Panc1 (cell line): ENCODE measurements around the gene KNSTRN. TPM values are rescaled to one million over a fixed set of nuclear protein-coding genes. Genes with fewer than 3 reads are reported as not detected.

Source experiments
- ATAC-seq: fragments of 200-7000 bp; cut with Tn5 transposase; 2 replicates; pipeline ENCODE4 v1.9.1; 2020; ENCODE audit warnings: mild to moderate bottlenecking, moderate library complexity
- BruUV-seq: library from RNA; stranded (reverse); fragments of 400-500 nt; replicated peaks from 2 replicates; lab custom pipeline; 2021; lab: Mats Ljungman, UMichigan
- CTCF ChIA-PET: fragments of 300-600 bp; sonication (Branson Sonifier 250); formaldehyde crosslinking; loops from one replicate; lab custom pipeline; 2022; ENCODE audit warnings: antibody characterized with exemption; lab: Charles Lee
- POLR2A ChIA-PET: fragments of 300-600 bp; sonication (Branson Sonifier 250); formaldehyde crosslinking; loops from one replicate; lab custom pipeline; 2022; ENCODE audit warnings: antibody characterized with exemption; lab: Charles Lee
- DNase-seq: peaks from one replicate; pipeline ENCODE4 v3.0.0-alpha.2; 2010; ENCODE audit warnings: low read depth, low spot score
- H3K27ac ChIP-seq: 2 replicates; pipeline ENCODE4 v1.5.1; 2011; ENCODE audit warnings: mild to moderate bottlenecking, low read length, inconsistent platforms
- H3K27me3 ChIP-seq: fragments of 200-500 bp; sonication (Bioruptor generic); 2 replicates; pipeline ENCODE4 v1.6.0; 2014; ENCODE audit warnings: low read length, inconsistent platforms; ENCODE audit not compliant: control insufficient read depth, insufficient read depth
- H3K36me3 ChIP-seq: fragments of 200-500 bp; sonication (Bioruptor generic); 2 replicates; pipeline ENCODE4 v1.5.1; 2014; ENCODE audit warnings: inconsistent platforms, mild to moderate bottlenecking, low read length, moderate library complexity; ENCODE audit not compliant: control insufficient read depth, insufficient read depth
- H3K4me1 ChIP-seq: 2 replicates; pipeline ENCODE4 v1.5.1; 2011; ENCODE audit warnings: inconsistent platforms, mild to moderate bottlenecking, low read length, moderate library complexity; ENCODE audit not compliant: control insufficient read depth, insufficient read depth
- H3K4me3 ChIP-seq, 2 experiments: 2 replicates each; pipeline ENCODE4 v1.5.1; 2011 to 2012; ENCODE audit warnings: low read depth in 2 of 2, low read length in 2 of 2, mild to moderate bottlenecking in 2 of 2, inconsistent platforms in 1 of 2, moderate library complexity in 1 of 2
- H3K9me3 ChIP-seq: fragments of 200-500 bp; sonication (Bioruptor generic); 2 replicates; pipeline ENCODE4 v1.5.1; 2014; ENCODE audit warnings: low read depth, mild to moderate bottlenecking, inconsistent platforms, low read length, moderate library complexity; ENCODE audit not compliant: control insufficient read depth, insufficient read depth
- CTCF ChIP-seq: fragments of 450-650 bp; IDR thresholded peaks from 2 replicates; pipeline ENCODE4 v1.5.1; 2017; ENCODE audit warnings: mild to moderate bottlenecking
- POLR2AphosphoS5 ChIP-seq: IDR thresholded peaks from 2 replicates; pipeline ENCODE4 v1.6.1; 2012; ENCODE audit warnings: mild to moderate bottlenecking, low read depth, low read length, moderate library complexity
- REST ChIP-seq, 2 experiments: IDR thresholded peaks; 2 replicates each; pipeline ENCODE4 v1.6.1; 2011 to 2012; ENCODE audit warnings: low read depth in 2 of 2, control low read depth in 1 of 2, low read length in 1 of 2, mild to moderate bottlenecking in 1 of 2, moderate library complexity in 1 of 2; ENCODE audit not compliant: insufficient read depth in 1 of 2
- SIN3A ChIP-seq: IDR thresholded peaks from 2 replicates; pipeline ENCODE4 v1.6.1; 2012; ENCODE audit warnings: low read depth, mild to moderate bottlenecking, low read length, moderate library complexity, borderline replicate concordance; ENCODE audit not compliant: insufficient read depth
- TCF7L2 ChIP-seq: IDR thresholded peaks from 2 replicates; pipeline ENCODE4 v1.6.1; 2011; ENCODE audit warnings: mild to moderate bottlenecking, low read depth, low read length, inconsistent platforms
- in situ Hi-C: cut with HindIII; loops from 2 replicates; pipeline ENCODE4 v1.10.0; 2016; ENCODE audit warnings: low sequenced_read_pairs, low pct_unique_long_range_greater_than_20kb
- intact Hi-C: fragments of 100-400 bp; cut with micrococcal nuclease; formaldehyde crosslinking; loops from one replicate; pipeline ENCODE4 v1.10.0; 2022; ENCODE audit not compliant: unreplicated experiment
- total RNA-seq: library from RNA; stranded (reverse); gene quantifications from one replicate; pipeline ENCODE4 v1.2.1, GENCODE V29; 2021; ENCODE audit not compliant: unreplicated experiment

KNSTRN gene
- total RNA-seq, 1 experiment from 2014 or later, result 74.6 TPM

DNA sequence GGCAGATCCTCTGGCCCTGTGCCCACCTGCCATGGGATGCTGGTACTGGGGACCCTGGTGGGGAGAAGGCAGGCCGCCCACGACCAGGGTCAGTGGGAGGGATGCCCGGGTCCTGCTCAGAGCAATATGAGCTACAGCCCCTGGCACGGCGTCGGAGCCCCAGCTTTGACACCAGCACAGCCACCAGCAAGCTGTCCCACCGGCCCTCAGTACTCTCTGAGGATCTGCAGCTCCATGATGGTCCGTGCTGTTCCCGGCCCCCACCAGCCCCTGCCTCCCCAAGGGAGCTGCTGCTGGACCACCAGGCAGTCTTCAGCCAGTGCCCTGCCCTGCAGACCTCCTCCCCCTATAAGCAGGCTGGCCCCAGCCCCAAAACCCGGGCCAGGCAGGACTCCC lies 13.0 kb upstream of the KNSTRN start:
- POLR2A ChIA-PET, result no interaction called here
- Histone ChIP-seq H3K9me3 (no peaks in the 10 kb centered on the region), H3K4me3 (no peak overlapping the region), H3K36me3 (no peaks in the 10 kb centered on the region), H3K27me3 (no peaks in the 10 kb centered on the region), H3K4me1 (no peaks in the 10 kb centered on the region), H3K27ac (no peak overlapping the region)
- ATAC-seq (no peak), DNase-seq (no peak)
- intact Hi-C loops (no loop called here), in situ Hi-C loops (no loop called here)
- TF ChIP-seq REST (IDR thresholded peaks at IDR 0.05; ENCODE audit: insufficient read depth in 1 of 2, low read depth in 2 of 2, low read length in 1 of 2), result no peak
- no peak for TF ChIP-seq POLR2AphosphoS5
- no peak for TF ChIP-seq TCF7L2
- TF ChIP-seq SIN3A, result no peak
- no peak for TF ChIP-seq CTCF
- CTCF ChIA-PET, result interaction anchor here (0.6 to 1.8 kb wide), 3 partner anchors 30 to 662 kb away, joined by 3 to 5 read pairs (median 3); no protein-coding TSS in a partner anchor
- no TSS peak for BruUV-seq

DNA sequence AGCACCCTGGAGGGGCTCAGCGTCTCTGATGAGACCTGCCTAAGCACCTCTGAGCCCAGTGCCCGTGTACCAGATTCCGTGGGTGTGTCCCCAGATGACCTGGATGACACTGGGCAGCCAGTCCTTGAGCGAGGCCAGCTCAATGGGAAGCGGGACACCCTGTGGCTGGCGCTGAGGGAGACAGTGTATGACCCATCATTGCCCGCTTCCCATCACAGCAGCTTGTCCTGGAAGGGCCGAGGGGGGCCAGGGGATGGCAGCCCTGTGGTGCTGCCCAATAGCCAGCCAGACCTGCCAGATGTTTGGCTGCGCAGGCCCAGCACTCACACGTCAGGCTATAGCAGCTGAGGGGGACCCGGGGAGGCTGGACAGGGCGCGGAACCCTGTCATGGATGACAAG lies 12.6 kb upstream of the KNSTRN start:
- ChIA-PET CTCF (interaction anchor here (1.8 kb wide), 1 partner anchor 30 kb away, joined by 5 read pairs; no protein-coding TSS in a partner anchor), POLR2A (no interaction called here)
- Histone ChIP-seq H3K4me3 (no peak overlapping the region), H3K36me3 (no peaks in the 10 kb centered on the region), H3K4me1 (no peaks in the 10 kb centered on the region), H3K27ac (no peak overlapping the region), H3K9me3 (no peaks in the 10 kb centered on the region), H3K27me3 (no peaks in the 10 kb centered on the region)
- TF ChIP-seq REST (IDR thresholded peaks at IDR 0.05; ENCODE audit: insufficient read depth in 1 of 2, low read depth in 2 of 2, low read length in 1 of 2) (no peak), TCF7L2 (no peak), POLR2AphosphoS5 (no peak), CTCF (no peak), SIN3A (no peak)
- in situ Hi-C loops (no loop called here), intact Hi-C loops (no loop called here)
- ATAC-seq, result no peak
- no TSS peak for BruUV-seq
- no peak for DNase-seq
